Effector CD4-positive, alpha-beta T cell (primary cell): ENCODE data around the gene CSKMT.
"Not testable (repeated sequence)": the region's sequence is repeated elsewhere in the genome, so short reads cannot be mapped to it uniquely, and the experiment has no call there.

Experiments used
- DNase-seq: peaks from one replicate; pipeline ENCODE4 v3.0.0-alpha.2; 2020

The CSKMT gene

DNA sequence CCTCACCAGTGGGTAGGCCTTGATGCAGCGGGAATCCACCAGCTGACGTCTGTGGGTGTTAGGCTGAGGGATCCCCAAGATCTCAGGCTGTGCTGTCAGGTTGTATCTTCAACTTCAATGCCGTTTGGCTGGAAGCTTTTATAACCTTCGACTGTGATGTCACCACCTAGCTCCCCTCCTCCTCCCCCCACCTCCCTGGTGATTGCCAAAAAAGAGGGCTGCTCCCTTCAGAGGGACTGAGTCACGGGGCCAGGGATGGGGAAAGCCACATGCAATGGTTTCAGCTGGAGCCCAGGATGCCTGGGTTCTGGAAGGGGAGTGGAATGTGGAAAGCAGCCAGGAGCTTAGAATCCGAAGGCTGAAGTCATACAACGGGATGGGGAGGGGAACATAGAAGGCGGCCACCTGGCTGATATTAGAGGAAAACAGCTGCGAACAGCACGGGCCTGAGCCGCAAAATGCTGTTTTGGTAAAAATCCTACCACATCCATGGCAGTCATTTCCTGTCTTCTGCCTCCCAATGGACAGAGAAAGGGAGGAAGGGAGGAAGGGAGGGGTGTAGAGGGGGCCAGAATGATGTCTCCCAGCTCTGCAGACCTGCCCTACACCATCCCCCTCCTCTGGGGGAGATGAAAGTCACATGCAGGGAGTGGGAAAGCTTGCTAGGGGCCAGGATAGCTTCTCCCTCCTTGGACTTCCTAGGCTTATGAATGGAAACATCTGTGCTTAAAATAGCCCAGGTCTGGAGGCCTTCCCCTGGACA, 24.5 kb downstream of the CSKMT start, which contains the start of gene LRRN4CL:
LRRN4CL (minus strand) TSS at position 110 of the 763 bp plus-strand sequence. CDS start 1,022 bp downstream, outside the sequence.
- no peak for DNase-seq

DNA sequence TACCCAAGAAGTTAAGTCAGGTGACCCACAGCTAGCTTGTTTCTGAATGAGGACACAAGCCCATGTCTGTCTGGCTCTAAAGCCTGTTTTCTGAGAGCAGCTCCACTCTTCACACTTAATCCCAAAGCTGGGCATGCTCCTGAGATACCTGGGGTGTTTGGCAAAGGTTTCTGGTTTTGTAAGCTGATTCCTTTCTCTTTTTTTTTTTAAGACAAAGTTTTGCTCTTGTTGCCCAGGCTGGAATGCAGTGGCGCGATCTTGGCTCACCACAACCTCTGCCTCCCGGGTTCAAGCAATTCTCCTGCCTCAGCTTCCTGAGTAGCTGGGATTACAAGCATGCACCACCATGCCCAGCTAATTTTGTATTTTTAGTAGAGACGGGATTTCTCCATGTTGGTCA, 28.5 kb downstream of the CSKMT start:
- not testable (repeated sequence) for DNase-seq

DNA sequence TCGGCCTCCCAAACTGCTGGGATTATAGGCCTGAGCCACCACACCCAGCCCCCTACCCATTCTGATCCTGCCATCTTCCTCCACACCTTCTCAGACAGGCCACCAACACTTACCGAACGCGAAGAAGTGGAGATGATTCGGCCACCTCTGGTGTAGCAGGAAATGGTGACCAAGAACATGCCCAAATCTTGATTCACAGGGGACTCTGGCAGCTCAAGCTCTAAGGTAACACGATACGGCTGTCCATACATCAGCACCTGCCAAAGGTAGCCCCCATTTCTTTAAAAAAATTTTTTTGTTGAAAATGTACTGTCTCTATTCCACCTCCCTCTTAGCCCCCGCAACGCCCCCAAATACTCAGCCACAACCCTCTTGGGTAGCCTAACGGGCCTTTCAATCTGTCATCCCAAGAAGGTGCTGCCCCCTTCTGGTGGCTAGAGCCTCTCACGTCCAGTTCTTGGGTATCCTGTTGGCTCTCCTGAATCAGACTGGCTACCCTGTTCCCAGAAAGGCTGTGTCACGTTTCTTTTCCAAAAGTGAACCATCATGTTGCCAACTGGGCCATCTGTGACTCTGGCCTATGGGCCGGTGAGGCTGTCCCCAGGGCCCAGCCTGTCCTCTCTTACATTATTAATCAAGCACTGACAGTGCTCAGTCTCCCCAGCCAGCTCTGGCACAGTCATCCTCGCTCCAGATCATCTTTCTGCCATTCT, 29.5 kb downstream of the CSKMT start:
- DNase-seq, result peak; percentile 80

DNA sequence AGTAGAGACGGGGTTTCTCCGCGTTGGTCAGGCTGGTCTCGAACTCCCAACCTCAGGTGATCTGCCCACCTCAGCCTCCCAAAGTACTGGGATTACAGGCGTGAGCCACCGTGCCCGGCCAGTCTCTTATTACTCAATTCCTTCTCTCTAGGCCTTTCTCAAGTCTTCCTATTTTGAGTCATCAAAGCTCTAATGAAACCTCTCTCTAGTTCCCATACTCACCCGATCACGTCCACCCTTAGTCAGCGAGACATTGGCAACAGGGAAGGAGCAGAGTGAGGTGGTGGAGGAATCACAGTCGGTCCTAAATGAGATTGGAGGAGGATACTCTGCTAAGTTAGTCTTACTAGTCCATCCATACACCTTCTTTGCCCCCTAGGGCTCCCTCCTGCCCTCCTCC, 37.1 kb downstream of the CSKMT start:
- DNase-seq, result no peak

DNA sequence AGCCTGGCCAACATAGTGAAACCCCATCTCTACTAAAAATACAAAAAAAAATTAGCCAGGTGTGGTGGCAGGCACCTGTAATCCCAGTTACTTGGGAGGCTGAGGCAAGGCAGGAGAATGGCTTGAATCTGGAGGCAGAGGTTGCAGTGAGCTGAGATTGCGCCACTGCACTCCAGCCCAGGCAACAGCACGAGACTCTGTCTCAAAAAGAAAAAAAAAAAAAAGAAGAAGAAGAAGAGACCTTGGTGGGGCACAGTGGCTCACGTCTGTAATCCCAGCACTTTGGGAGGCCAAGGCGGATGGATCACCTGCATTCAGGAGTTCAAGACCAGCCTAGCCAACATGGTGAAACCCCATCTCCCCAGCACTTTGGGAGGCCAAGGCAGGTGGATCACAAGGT, 38.8 kb downstream of the CSKMT start:
- DNase-seq, result not testable (repeated sequence)

DNA sequence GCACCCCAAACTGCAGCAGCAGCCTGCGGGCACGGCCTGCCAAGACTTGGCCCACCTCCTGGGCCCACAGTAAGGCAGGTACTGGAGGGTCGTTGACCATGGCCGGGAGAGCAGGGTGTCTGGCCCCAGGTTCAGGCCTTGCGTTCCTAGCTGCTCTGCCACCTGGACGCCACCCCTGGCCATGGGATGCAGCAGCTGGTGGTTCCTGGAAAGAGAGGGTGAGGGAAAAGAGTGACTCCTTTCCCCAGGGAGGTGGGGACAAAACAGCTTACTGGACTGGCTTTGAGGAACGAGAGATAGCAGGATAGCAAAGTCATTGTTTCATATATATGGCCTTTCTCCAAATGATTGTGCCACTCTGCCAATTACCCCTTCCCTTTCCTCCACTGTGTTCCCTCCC, 40.3 kb downstream of the CSKMT start:
- DNase-seq, result no peak

DNA sequence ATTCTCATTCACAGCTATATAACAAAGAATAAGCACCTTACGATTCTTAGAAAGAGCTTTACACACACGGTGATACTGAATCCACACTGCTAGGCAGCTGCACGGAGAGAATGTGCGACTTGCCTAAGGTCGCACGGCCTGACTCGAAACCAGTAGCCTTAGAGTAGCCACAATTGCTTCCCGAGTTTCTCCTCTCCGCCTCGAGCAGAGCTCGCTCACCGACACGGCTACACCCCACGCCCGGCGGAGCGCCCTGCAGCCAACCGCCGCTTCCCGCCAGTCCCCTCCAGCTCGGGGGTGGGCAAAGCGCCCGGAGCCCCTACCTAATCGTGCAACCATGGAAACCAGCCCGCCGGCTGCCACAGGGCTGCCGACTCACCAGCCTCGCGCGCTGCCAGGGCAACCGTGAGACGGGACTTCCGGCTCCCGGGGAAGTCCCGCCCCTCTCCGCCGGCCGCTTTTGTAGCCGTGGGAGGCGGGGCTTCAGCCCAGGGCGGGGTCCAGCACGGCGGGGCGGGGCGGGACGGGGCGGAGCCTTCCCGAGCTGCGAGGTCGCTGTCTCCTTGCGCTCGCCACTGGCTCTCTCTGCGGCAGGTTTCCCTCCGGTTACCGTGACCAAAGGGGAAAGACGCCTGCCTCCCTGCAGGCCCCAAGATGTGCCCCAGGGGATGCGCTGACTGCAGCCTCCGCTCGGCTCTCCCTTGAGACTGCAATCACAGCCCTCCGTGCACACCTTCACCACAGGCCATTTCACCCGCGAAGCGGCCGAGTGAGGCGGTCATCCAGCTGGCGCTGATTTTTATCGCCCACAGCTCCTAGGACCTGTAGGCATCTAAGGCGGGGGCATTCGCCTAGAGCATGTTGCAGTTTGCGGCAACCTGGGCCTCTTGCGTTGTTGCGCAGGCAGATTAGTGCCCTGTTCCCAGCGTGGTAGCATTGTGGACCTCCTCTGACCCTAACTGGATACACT, 41.1 kb downstream of the CSKMT start:
- peak; percentile 95 for DNase-seq

DNA sequence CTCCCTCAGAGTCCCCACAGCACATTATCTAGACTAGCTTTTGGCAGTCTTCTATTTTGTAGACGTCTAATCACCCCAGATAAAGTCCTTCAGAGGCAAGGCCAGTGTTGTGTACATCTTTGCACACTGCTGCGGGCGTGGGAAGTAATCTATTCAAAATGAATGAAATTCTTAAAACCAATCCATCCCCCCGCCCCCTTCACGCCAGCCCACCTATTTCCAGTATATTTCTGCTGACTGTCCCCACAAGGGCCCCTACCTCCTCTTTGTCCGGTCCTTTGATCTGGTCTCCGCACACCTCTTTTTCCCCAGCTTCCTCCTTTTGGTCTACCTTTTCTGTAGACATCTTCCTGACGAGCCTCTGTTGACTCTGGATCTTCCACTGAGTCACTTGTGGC, 41.7 kb downstream of the CSKMT start:
- no peak for DNase-seq

DNA sequence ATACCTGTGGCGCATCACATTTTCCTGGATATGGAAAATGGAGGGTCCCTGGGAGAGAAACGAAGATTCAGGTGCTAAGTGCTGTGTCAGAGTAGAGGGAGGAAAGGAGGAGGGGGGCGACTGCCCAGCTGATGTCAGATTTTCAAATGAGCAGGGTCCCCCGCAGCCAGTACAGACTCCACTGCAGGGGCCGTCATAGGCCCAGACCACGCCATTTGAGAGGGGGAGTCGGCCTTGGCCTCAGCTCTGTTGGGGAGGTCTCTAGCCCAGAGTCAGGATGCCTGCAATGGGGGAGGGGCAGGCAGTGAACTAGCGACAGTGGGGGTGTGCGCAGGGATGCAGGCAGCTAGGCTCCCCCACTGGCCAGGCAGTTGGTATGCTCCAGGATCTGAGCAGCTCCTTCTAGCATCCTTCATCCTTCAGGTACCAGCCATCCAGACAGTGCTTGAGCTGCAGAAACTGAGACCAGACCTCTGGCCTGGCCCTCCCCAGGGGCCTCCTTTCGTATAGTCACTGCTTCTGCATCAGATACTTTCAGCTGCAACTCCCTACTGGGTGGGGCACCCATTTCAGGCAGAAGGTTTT, 42.3 kb downstream of the CSKMT start, which contains the start of the genes BSCL2 and GNG3:
BSCL2 (minus strand) TSS at position 148 of the 585 bp plus-strand sequence. CDS start 229 bp downstream, outside the sequence.
GNG3 (plus strand) TSS at position 400 of the 585 bp plus-strand sequence. CDS start 620 bp downstream, outside the sequence.
- DNase-seq, result no peak

DNA sequence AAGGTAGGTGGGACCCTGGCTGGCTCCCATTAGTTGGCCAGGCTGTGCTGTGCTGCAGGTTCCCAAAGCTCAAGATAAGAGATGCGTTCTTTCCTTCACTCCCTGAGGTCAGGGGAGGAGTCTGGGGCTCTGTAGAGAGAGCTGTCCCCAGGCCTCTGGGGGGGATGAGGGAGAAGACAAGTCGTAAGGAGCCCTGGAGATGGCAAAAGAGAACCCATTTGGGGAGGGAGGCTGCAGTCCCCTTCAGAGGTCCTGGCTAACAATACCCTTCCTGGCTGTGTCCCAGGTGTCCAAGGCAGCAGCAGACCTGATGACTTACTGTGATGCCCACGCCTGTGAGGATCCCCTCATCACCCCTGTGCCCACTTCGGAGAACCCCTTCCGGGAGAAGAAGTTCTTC, 43.3 kb downstream of the CSKMT start:
- no peak for DNase-seq

DNA sequence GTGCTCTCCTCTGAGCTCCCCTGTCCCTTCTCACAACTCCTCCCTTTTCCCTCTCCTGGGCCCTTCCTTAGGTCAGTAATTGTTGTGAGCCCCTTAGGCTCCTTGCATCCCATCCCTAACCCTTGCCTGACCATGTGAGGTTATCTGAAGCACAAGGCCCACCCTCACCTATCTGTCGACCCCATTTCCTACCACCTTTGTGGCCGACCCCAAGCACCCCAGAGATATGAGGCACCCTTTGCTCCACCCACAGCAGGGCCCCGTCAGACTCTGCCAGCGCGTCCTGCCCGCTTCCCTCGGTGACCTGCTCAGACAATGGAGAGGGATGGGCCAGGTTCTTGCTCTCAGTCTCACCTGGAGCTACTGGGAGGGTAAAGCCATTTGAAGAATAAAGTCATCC, 43.7 kb downstream of the CSKMT start:
- peak; percentile 34 for DNase-seq

DNA sequence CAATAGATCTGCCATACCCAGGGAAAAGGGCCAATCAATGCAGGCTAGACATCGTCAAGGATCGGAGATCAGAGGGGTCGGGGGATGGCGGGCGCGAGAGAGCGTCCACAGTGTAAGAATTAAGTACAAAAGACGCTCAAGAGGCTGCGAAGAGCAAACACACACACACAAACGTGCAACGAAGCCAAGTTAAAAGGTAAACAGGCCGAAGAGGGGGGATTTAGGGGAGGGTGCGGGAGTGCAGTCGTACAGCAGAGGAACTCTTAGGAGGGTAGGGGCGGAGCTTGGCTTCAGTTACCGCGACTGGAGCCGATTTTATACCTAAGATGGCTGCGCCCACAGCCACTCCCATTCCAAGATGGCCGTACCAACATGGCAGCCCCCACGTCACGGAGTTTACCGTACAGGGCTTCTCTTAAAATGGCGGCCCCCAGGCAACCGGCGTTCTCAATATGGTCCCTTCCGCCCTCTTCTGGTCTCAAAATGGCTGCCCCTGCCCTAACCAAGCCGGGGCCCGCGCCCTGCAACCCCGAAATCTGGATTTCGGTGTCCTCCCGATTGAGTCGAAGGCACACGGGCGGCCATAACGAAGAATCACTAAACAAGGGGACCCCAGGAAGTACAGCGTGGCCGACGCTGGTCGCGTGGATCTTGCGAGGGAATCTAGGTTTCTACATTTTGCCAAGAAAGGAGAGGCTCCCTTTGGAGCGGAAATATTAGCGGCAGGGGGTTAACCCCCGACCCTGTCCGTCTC, 44.3 kb downstream of the CSKMT start:
- DNase-seq, result peak; percentile 96

DNA sequence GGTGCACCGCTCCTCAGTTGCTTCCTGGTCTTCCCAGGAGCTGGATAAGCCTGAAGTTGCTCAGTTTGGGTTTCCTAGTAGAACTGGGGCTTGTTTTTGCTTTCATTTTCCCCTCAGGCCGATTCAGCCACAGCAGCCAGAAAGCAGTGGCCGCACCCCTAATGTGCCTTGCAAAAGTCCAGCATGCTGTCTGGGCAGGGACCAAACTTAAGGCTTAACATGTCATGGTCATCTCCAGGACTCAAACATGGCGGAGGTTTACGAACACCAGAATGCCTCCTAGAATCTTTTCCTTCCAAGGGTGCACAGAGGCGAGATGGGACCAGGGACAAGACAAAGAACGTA, 44.9 kb downstream of the CSKMT start:
- DNase-seq, result no peak

DNA sequence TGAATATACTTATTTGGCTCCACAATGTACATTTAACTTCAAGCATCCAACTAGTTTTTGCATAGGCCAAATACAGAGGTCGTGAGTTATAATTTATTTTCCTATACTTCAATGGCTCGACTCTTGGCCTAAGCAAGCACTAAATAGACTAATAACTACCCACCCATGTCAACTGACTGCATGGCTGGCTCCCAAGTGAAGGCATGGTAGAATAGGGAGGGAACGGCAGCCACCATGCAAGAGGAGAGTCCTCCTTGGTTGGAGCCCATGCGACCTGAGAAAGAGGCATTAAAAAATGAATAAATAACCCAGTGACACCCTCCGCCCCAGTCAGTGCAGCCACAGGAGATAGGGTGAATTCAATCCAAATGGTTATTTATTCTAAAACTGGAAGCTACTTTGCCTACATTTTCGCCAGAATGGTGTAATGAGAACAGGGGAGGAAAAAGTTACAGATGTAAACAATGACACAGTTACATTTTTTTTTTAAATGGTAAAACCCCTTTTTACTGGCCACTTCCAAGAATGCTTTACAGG, 47.2 kb downstream of the CSKMT start:
- no peak for DNase-seq

DNA sequence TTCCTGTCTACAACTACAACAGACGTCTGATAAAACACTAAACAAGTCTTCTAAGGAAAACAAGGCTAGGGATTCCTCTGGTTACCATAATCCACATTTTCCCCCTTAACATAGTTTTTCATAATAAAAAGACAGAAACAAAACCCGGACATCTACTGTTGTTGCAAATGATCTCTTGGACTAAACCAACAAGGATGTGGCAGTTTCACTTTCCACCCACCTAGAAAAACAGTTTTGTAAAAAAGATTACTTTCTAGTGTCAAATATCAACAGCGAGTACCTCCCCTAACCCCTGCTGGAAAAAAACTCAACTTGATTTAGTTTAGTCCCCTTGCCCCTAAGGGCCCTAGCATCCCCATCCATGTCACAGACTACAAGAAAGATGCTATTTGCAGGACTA, 47.7 kb downstream of the CSKMT start:
- no peak for DNase-seq

DNA sequence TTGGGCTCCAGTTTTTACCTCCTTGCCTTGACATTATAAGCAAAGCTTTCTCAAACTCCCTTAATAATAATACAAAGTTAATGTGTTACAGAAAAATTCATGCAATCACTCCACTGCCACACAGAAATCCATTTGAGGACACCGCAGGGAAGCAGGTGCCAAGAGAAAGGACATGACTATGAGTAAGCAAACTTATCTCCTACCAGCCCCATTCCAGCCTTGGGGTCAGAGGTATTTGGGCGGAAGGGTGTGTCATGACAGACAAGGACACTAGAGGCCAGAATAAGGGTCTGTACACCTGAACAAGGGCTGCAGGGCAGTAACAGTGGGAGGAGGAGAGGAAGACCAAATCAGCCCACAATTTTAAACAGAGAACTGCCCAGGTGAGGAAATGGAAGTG, 48.2 kb downstream of the CSKMT start:
- DNase-seq, result no peak

DNA sequence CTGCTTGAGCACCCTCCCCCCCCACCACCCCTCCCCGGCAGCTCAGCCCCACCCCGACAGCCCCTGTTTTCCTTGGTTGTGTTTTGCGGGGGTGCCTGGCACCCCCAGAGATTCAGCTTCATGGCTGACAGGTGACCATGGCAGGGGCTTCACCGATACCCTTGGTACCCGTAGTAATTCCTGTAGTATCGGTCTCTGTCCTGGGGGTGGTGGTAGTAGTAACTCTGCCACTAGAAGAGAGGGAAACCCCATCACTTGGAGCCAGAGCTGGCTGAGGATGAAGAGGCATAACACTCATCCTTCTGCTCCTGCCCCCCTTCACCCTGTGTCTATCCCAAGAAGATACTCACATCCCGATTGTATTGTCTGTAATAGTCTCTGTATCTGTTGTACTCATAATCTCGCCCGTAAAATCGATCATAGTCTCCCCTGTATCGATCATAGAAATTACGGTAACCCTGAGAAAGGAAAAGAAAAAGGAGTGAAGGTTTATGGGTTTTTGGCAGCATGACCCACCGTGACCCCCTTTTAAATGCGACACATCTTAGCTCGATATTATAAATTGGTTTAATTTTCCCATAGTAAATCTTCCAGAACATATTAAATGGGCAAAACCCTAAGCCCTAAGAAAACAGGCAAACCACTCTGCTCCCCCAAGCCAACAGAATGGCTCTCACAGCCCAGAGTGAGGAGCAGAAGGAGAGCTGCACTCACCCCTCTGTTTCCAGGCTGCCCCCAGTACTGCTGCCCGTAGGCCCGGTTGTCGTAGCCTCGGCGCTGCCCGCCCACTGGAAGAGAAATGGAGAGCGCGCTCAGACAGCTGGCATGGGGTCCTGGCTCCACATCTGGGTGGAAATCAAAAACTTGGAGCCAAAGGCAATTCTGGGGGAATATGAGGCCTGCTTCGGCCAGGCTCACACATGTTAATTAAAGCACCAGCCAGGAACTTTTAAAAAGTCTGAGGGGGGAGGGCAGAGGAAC, 50.3 kb downstream of the CSKMT start:
- DNase-seq, result no peak

DNA sequence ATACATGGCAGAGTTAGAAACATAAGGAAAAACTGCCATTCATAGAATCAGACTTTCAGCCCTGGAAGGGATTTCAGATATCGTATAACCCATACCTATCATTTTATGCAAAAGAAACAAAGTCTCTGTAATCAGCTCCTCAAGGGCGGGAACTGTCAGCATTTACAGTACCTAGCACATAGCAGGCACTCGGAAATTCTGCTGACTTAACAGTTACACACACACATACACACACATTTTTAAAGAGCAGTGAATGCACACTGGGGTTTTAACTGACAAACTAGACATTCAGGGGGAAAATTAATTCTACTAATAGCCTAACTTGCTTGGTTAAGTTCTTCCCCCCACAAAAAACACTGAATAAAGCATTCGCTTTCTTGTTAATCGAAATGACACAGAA, 51.1 kb downstream of the CSKMT start:
- no peak for DNase-seq

DNA sequence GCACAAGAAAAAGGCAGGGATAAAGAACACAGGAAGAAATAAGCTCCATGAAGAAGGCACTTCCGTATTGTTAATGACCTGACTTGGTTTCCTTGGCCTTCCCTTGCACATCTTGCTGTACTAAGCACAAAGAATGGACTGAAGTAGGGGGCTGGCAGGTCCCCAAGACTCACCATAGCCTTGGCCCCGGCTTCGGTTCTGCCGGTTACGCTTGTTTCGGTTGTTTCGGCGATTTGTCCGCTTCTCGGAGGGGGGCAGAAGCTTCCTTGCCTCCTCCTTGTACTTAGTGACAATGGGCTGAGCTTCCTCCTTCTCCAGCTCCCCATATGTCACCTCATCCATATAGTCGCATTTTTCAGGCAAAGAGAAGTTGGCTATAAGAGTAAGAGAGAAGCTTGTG, 51.7 kb downstream of the CSKMT start:
- no peak for DNase-seq
